ENCODE measurements around the gene HM13. TPM values are rescaled to one million over a fixed set of nuclear protein-coding genes. Genes with fewer than 3 reads are reported as not detected.

The HM13 gene
- total and polyA plus RNA-seq, 2 of the 13 experiments (the other 11 are each of a cell fraction or from before 2014, with no cell fraction given) = 118 to 243 TPM

GRCh38 chr20:31594002-31594557 lies 79.8 kb downstream of the HM13 start (continued):
- TF ChIP-seq HNF1A (IDR thresholded peaks at IDR 0.05; ENCODE audit: low read depth) (no peak), HNF1A (CRISPR knock-in tag; IDR thresholded peaks at IDR 0.05; ENCODE audit: borderline replicate concordance) (no peak), THAP8 (CRISPR knock-in tag; IDR thresholded peaks at IDR 0.05; ENCODE audit: borderline replicate concordance) (no peak), MED13 (CRISPR knock-in tag; IDR thresholded peaks at IDR 0.05) (no peak), TEAD3 (CRISPR knock-in tag; optimal IDR thresholded peaks at IDR 0.05; ENCODE audit: borderline replicate concordance) (no peak), RBM22 (optimal IDR thresholded peaks at IDR 0.05; ENCODE audit: low read length) (no peak), STAT6 (CRISPR knock-in tag; IDR thresholded peaks at IDR 0.05; ENCODE audit: borderline replicate concordance) (no peak), KLF13 (CRISPR knock-in tag; IDR thresholded peaks at IDR 0.05) (0 out of 2 replicates have a peak, but pooled peaks have one; percentile 84), ONECUT2 (CRISPR knock-in tag; IDR thresholded peaks at IDR 0.05) (no peak), DNMT3B (CRISPR knock-in tag; conservative IDR thresholded peaks at IDR 0.05) (no peak), TAF1 (CRISPR knock-in tag; IDR thresholded peaks at IDR 0.05) (no peak), FUBP1 (CRISPR knock-in tag; IDR thresholded peaks at IDR 0.05; ENCODE audit: borderline replicate concordance) (0 out of 2 replicates have a peak, but pooled peaks have one; percentile 57), HCFC1 (IDR thresholded peaks at IDR 0.05; ENCODE audit: low read depth, low read length) (no peak), GLI4 (CRISPR knock-in tag; IDR thresholded peaks at IDR 0.05; ENCODE audit: borderline replicate concordance) (0 out of 2 replicates have a peak, but pooled peaks have one; percentile 53), KDM5B (CRISPR knock-in tag; IDR thresholded peaks at IDR 0.05; ENCODE audit: borderline replicate concordance) (no peak), ZNF768 (CRISPR knock-in tag; IDR thresholded peaks at IDR 0.05) (peak; percentile 19; the same call in 1 of the 2 replicates), MXD3 (CRISPR knock-in tag; IDR thresholded peaks at IDR 0.05) (no peak), ZNF430 (CRISPR knock-in tag; IDR thresholded peaks at IDR 0.05) (no peak), ZNF12 (CRISPR knock-in tag; IDR thresholded peaks at IDR 0.05) (0 out of 2 replicates have a peak, but pooled peaks have one; percentile 12)

Measured in HepG2 (cell line).